AG09319 (cell line): ENCODE measurements around the gene TMEM244.
A peak's percentile ranks its signal among the peaks of the same experiment; 100 is the strongest.

Experiments used
- DNase-seq: peaks from one replicate; pipeline ENCODE4 v3.0.0-alpha.2; 2010; ENCODE audit warnings: low read depth; ENCODE audit errors: extremely low read depth
- TF ChIP-seq, protein P1 (sequence below): IDR thresholded peaks from 2 replicates; pipeline ENCODE4 v1.5.1; 2011; ENCODE audit warnings: low read depth, mild to moderate bottlenecking, inconsistent platforms, low read length, moderate library complexity

TMEM244 gene, protein sequence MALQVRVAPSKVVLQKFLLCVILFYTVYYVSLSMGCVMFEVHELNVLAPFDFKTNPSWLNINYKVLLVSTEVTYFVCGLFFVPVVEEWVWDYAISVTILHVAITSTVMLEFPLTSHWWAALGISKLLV

GRCh38 chr6:129860908-129861665 lies at the start of gene TMEM244:
Gene TMEM244, minus strand, starts transcription at chr6:129861315. Its CDS starts 127 bp downstream, at chr6:129861188.
- TF ChIP-seq, protein P1, sequence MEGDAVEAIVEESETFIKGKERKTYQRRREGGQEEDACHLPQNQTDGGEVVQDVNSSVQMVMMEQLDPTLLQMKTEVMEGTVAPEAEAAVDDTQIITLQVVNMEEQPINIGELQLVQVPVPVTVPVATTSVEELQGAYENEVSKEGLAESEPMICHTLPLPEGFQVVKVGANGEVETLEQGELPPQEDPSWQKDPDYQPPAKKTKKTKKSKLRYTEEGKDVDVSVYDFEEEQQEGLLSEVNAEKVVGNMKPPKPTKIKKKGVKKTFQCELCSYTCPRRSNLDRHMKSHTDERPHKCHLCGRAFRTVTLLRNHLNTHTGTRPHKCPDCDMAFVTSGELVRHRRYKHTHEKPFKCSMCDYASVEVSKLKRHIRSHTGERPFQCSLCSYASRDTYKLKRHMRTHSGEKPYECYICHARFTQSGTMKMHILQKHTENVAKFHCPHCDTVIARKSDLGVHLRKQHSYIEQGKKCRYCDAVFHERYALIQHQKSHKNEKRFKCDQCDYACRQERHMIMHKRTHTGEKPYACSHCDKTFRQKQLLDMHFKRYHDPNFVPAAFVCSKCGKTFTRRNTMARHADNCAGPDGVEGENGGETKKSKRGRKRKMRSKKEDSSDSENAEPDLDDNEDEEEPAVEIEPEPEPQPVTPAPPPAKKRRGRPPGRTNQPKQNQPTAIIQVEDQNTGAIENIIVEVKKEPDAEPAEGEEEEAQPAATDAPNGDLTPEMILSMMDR, result no peak
- peak; percentile 42 for DNase-seq

GRCh38 chr6:129908858-129909257 lies 47.7 kb upstream of the TMEM244 start:
- TF ChIP-seq, protein P1, result no peak
- no peak for DNase-seq

DNA sequence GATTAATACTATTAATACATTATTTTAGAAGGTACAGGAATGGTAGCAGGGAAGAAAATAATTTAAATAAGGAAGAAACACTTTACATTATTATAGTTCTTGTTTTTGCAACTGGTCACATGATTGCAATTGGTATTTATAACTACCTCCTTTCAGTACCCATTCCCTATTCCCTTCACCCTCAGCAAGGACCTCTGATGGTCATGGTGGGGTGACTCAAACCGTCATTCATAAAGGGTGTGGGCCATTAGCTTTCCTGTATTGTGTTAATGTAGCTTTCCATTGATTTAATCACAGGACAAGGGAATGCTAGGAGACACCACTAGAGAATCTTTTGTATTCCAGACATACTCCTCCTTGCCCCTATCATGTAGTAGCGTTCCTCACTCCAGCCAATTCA lies 47.2 kb upstream of the TMEM244 start:
- TF ChIP-seq, protein P1, result no peak
- no peak for DNase-seq

DNA sequence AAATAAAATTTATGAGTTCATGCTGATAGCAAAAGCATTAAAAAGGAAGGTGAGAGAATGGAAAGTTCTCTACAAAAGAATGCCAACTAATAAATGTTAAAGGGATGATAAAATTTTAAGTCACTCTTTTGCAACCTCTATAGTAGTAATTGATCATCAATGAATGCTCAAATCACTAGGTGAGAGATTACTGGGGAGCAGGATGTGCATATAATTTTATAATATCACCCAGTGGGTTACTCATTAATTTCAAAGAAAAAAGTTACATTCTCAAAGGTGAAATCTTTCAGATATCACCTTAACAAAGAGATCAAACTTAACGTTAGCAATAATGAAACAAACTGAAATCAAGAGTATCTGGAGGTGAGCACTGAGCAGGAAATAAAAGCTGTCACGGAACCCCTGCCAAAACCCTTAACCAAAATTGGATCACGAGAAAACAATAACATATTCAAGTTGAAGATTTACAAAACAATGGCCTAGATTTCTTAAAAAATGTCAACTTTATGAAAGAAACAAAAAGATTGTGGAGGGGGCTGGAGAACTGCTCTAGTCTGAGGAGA lies 45.5 kb upstream of the TMEM244 start:
- TF ChIP-seq, protein P1, result no peak
- no peak for DNase-seq

DNA sequence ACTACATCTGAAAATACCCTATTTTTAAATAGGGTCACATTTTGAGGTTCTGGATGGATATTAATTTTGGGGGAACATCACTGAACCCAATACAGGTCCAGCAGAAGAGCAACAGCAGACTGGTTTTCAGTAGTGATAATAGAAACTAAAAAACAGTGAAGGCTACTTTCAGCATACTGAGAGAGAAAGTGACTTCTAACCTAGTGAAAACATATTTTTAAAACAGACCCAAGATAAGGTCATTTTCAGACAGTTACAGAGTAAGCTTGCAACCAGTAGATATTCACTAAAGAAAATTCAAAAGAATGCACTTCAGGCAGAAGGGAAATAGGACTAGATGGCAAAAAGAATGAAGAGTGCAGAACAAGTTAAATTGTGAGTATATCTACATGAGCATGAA lies 42.0 kb upstream of the TMEM244 start:
- TF ChIP-seq, protein P1, result no peak
- no peak for DNase-seq

GRCh38 chr6:129902681-129903080 lies 41.6 kb upstream of the TMEM244 start:
- no peak for DNase-seq
- TF ChIP-seq, protein P1, result no peak

GRCh38 chr6:129901910-129902309 lies 40.8 kb upstream of the TMEM244 start:
- TF ChIP-seq, protein P1, result no peak
- DNase-seq, result no peak
